Mucosa of rectum (tissue), 2 donors: ENCODE data around the gene NOTCH2.

Source experiments
- H3K27ac ChIP-seq, 2 donors: one replicate each; pipeline ENCODE4 v1.7.0; 2013; ENCODE audit warnings: inconsistent platforms in 2 of 2, low read depth in 2 of 2, low read length in 2 of 2
- H3K27me3 ChIP-seq, 2 donors: one replicate each; pipeline ENCODE4 v1.7.0; 2013; ENCODE audit warnings: low read length in 2 of 2; ENCODE audit not compliant: control insufficient read depth in 2 of 2, insufficient read depth in 2 of 2
- H3K36me3 ChIP-seq, 2 donors: one replicate each; pipeline ENCODE4 v1.7.0; 2013; ENCODE audit warnings: low read length in 2 of 2; ENCODE audit not compliant: control insufficient read depth in 2 of 2, insufficient read depth in 2 of 2
- H3K4me1 ChIP-seq, 2 donors: one replicate each; pipeline ENCODE4 v1.7.0; 2013; ENCODE audit warnings: low read length in 2 of 2, mild to moderate bottlenecking in 1 of 2; ENCODE audit not compliant: control insufficient read depth in 2 of 2, insufficient read depth in 2 of 2
- H3K4me3 ChIP-seq, 2 donors: one replicate each; pipeline ENCODE4 v1.7.0; 2013; ENCODE audit warnings: low read length in 2 of 2
- H3K9ac ChIP-seq, 2 donors: one replicate each; pipeline ENCODE4 v1.7.0; 2013; ENCODE audit warnings: low read length in 2 of 2, low read depth in 1 of 2, mild to moderate bottlenecking in 1 of 2
- H3K9me3 ChIP-seq, 2 donors: one replicate each; pipeline ENCODE4 v1.7.0; 2013; ENCODE audit warnings: low read length in 2 of 2; ENCODE audit not compliant: control insufficient read depth in 2 of 2
- donor health status: healthy.
- donor health status: Normal muscosa, but diverticular disease.

Gene NOTCH2

GRCh38 chr1:119896303-119896702 lies 173.2 kb downstream of the NOTCH2 start, which contains the start of gene ADAM30:
Gene ADAM30 (minus strand): TSS chr1:119896515. CDS start chr1:119896336, 179 bp downstream.
- H3K4me1 ChIP-seq = no peaks in the 10 kb centered on the region
- no peaks in the 10 kb centered on the region for H3K9me3 ChIP-seq
- no peak within 1 kb of the TSS for H3K9ac ChIP-seq
- H3K36me3 ChIP-seq = no peaks in the 10 kb centered on the region
- H3K4me3 ChIP-seq = no peak within 1 kb of the TSS
- no peaks in the 10 kb centered on the region for H3K27me3 ChIP-seq
- no peak within 1 kb of the TSS for H3K27ac ChIP-seq

GRCh38 chr1:119895102-119895501 lies 174.4 kb downstream of the NOTCH2 start:
- Histone ChIP-seq H3K27ac (no peak overlapping the region), H3K4me3 (no peak overlapping the region), H3K36me3 (no peaks in the 10 kb centered on the region), H3K4me1 (no peaks in the 10 kb centered on the region), H3K9me3 (no peaks in the 10 kb centered on the region), H3K9ac (no peak overlapping the region), H3K27me3 (no peaks in the 10 kb centered on the region)

GRCh38 chr1:119893827-119894700 lies 175.4 kb downstream of the NOTCH2 start:
- H3K9ac ChIP-seq = no peak overlapping the region
- H3K4me1 ChIP-seq = no peaks in the 10 kb centered on the region
- H3K9me3 ChIP-seq = no peaks in the 10 kb centered on the region
- no peaks in the 10 kb centered on the region for H3K27me3 ChIP-seq
- no peak overlapping the region for H3K4me3 ChIP-seq
- H3K36me3 ChIP-seq = no peaks in the 10 kb centered on the region
- H3K27ac ChIP-seq = no peak overlapping the region

GRCh38 chr1:119893238-119893791 lies 176.1 kb downstream of the NOTCH2 start:
- Histone ChIP-seq H3K9ac (no peak overlapping the region), H3K36me3 (no peaks in the 10 kb centered on the region), H3K27me3 (no peaks in the 10 kb centered on the region), H3K9me3 (no peaks in the 10 kb centered on the region), H3K4me3 (no peak overlapping the region), H3K4me1 (no peaks in the 10 kb centered on the region), H3K27ac (no peak overlapping the region)

GRCh38 chr1:119891386-119891785 lies 178.1 kb downstream of the NOTCH2 start:
- Histone ChIP-seq H3K36me3 (no peaks in the 10 kb centered on the region), H3K27me3 (no peaks in the 10 kb centered on the region), H3K27ac (no peak overlapping the region), H3K4me1 (no peaks in the 10 kb centered on the region), H3K9ac (no peak overlapping the region), H3K9me3 (no peaks in the 10 kb centered on the region), H3K4me3 (no peak overlapping the region)

GRCh38 chr1:119888476-119888875 lies 181.0 kb downstream of the NOTCH2 start:
- H3K4me3 ChIP-seq = no peak overlapping the region
- no peaks in the 10 kb centered on the region for H3K36me3 ChIP-seq

GRCh38 chr1:119887427-119887826 lies 182.0 kb downstream of the NOTCH2 start:
- H3K4me3 ChIP-seq = no peak overlapping the region
- no peaks in the 10 kb centered on the region for H3K36me3 ChIP-seq
- H3K27me3 ChIP-seq = no peaks in the 10 kb centered on the region
- no peak overlapping the region for H3K27ac ChIP-seq
- H3K4me1 ChIP-seq = no peaks in the 10 kb centered on the region
- no peak overlapping the region for H3K9ac ChIP-seq
- H3K9me3 ChIP-seq = no peaks in the 10 kb centered on the region

More at GRCh38 chr1:119888476-119888875, 181.0 kb downstream of the NOTCH2 start:
- no peak overlapping the region for H3K27ac ChIP-seq
- no peaks in the 10 kb centered on the region for H3K9me3 ChIP-seq
- H3K4me1 ChIP-seq = no peaks in the 10 kb centered on the region
- no peak overlapping the region for H3K9ac ChIP-seq
- H3K27me3 ChIP-seq = no peaks in the 10 kb centered on the region

- Histone ChIP-seq H3K4me1 (peaks cover 0 to 2% of the 10 kb centered on the region in 2 donors), H3K36me3 (no peaks in the 10 kb centered on the region), H3K9ac (no peak overlapping the region), H3K27me3 (no peaks in the 10 kb centered on the region), H3K27ac (no peak overlapping the region), H3K9me3 (no peaks in the 10 kb centered on the region), H3K4me3 (no peak overlapping the region)
Measured at GRCh38 chr1:119885903-119886783, 183.3 kb downstream of the NOTCH2 start.

GRCh38 chr1:119884711-119885110 lies 184.8 kb downstream of the NOTCH2 start:
- Histone ChIP-seq H3K4me3 (no peak overlapping the region), H3K4me1 (peaks cover 0 to 2% of the 10 kb centered on the region in 2 donors), H3K27ac (no peak overlapping the region), H3K36me3 (no peaks in the 10 kb centered on the region), H3K27me3 (no peaks in the 10 kb centered on the region), H3K9ac (no peak overlapping the region), H3K9me3 (no peaks in the 10 kb centered on the region)

GRCh38 chr1:119883826-119884225 lies 185.6 kb downstream of the NOTCH2 start:
- H3K27me3 ChIP-seq = no peaks in the 10 kb centered on the region
- no peak overlapping the region for H3K4me3 ChIP-seq

More at GRCh38 chr1:119883826-119884225, 185.6 kb downstream of the NOTCH2 start:
- Histone ChIP-seq H3K9ac (no peak overlapping the region), H3K9me3 (no peaks in the 10 kb centered on the region), H3K36me3 (no peaks in the 10 kb centered on the region), H3K27ac (no peak overlapping the region), H3K4me1 (peaks cover 0 to 2% of the 10 kb centered on the region in 2 donors)
